ENCODE measurements around the gene DPP4.

DPP4 gene

GRCh38 chr2:162013514-162014475 is 60.2 kb downstream of the DPP4 start:
- DNase-seq = no peak

GRCh38 chr2:162012565-162013058 is 61.4 kb downstream of the DPP4 start:
- DNase-seq = no peak

DNA sequence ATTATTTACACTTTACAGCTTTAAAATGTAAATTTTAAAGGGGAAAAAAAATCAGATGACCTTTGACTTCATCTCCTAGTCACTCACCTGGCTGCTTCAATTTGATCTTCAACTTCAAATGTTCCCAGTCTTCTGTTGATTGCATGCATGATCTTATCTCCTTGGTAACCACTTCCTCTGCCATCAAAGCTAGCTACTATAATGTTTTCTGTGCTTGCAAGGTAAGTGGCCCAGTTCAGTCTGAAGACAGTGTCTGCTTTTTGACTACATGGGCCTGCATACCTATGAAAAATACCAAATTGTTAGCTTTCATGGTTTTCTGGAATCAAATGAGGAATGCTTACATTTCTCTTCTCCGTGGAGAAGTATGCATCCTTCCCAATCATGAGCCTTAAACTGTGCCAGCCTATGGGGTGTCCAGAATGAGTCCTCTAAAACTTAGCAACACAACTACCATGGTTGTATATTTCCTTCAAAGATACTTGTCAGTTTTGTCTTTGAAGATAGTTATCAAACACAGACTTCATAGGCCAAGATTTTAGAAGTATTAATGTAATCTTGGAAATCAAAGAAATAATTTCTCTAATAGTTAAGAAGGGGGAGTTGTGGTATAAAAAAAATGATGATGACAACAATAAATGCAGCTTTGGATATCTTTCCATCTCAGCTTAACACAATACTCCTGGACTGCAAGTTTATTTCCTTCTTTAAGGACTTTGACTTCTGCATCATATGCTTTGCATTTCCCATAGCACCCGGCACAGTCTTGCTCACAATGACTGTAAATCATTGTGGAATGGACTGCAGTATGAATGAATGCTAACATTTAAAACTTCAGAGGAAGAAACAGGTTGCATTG is 62.1 kb downstream of the DPP4 start:
- no peak for DNase-seq

DNA sequence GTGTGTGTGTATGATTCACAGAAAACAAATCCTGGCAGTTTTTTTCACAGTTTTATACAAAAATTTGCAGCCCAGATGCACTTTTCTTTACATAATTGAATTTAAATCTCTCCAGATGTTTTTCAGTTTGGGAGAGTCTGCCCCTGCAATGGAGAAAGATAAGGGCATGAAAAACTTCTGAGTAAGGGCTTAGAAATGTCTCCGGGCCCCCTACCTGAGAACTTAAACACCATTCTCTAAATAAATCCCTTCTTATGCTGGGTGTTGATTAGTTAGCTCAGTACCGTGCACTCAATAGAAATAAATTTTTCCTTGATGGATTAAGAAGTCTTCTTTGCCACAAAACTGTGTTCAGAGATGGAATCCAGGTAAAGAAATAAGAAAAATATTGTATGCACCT is 64.5 kb downstream of the DPP4 start:
- no peak for DNase-seq

- no peak for DNase-seq
Measured at GRCh38 chr2:162007447-162008040, 66.5 kb downstream of the DPP4 start.

GRCh38 chr2:162006337-162006736 is 67.7 kb downstream of the DPP4 start:
- DNase-seq = no peak

- no peak for DNase-seq
Measured at GRCh38 chr2:162004031-162004430, 70.0 kb downstream of the DPP4 start.

GRCh38 chr2:162002623-162003235 is 71.3 kb downstream of the DPP4 start:
- no peak for DNase-seq

DNA sequence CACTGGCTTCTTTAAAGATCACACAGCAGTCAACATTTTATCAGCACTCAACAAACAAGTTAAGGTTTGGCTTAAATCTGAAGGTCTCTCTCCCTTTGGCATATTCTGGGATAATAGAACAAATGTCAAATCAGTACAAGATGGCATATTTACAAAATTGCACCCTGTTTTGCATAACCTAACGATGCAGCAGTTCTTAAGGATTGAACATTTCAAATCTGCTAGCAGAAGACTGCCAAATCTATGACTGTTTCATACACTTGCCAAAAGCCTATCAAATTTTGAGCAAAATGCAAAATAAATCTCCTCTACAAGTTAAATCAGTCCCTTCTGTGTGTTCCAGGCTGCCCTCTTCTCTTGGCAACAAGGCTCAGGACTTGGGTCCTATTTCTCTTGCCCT is 73.6 kb downstream of the DPP4 start:
- DNase-seq = no peak

DNA sequence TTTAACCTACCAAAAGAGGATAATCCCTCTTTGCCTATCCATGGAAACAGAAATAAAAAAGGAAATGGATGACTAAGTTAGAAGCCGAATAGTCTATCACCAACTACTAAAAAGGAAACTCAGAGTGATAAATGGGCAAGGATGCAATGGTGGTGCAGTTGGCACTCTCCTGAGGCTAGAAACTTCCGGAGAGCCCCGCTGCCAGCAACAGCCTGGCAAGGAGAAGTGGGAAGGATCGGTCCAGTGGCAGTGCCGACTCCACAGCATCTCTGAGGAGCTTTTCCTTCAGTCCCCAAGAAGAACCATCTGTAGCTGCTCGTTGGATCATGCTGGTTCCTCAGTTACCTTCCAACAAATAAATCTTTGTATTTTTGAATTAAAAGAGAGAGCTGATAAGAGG is 74.7 kb downstream of the DPP4 start:
- DNase-seq = no peak

GRCh38 chr2:161998857-161999256 is 75.2 kb downstream of the DPP4 start:
- DNase-seq = no peak

- no peak for DNase-seq
Measured at GRCh38 chr2:161997916-161998471, 76.0 kb downstream of the DPP4 start.

- DNase-seq = no peak
Measured at GRCh38 chr2:161995553-161996016, 78.4 kb downstream of the DPP4 start.

- no peak for DNase-seq
Measured at GRCh38 chr2:161994761-161995520, 79.1 kb downstream of the DPP4 start.

GRCh38 chr2:161992531-161992930 is 81.5 kb downstream of the DPP4 start:
- no peak for DNase-seq

- no peak for DNase-seq
Measured at GRCh38 chr2:161991991-161992390, 82.0 kb downstream of the DPP4 start.

DNA sequence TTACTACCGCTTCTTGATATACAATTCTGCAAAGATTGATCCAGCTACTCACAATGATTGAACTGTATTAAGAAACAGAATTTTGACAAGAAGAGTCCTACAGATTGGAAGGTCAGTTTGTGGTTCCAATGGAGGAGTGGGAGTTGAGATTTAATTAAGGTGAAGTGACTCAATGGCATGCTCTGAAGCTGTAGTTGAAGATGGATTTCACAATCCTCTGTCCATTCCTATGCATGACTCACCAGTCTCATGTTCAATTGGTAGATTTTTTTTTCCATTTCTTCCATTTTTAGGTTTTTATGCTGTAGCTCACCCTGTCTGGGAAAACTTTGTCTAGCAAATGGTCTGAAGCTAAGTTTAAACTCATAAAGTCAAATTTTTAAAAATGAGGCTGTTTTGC is 83.3 kb downstream of the DPP4 start:
- no peak for DNase-seq

- DNase-seq = no peak
Measured at GRCh38 chr2:161990036-161990435, 84.0 kb downstream of the DPP4 start.

DNA sequence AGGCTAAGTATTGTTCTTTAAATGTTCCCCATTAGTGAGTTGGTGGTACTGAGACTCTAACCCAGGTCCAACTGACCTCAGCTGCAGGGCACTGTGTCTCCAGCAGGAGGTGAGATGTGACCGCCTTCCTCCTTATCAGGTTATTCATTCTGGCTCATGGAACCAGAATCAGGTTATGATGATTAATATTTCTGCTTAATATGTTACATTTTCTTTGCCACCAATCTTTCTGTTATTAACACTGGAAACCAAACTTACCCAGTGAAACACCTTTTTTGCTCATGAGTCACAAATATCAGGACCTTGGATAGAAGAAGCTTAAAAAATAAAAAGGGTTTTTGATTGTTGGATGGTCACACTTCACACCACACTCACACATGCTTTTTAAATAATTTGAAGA is 85.4 kb downstream of the DPP4 start:
- DNase-seq = no peak

DNA sequence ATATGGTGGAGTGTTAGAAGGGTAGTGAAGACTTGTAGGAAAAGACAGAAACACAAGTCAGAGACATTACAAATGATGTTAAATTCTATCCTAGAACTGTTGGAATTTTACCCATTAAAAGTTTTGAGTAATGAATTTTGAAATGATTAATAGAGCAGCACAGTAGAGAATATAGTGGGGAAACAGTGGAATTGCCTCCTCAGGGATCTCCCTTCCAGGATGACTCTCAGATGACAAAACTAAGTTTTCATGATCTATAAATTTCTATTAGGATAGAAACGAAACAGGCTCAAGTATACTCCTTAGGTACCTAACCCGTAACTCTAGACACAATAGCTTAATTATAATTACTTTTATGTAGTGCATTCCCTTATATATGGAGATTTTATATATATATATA is 86.7 kb downstream of the DPP4 start:
- no peak for DNase-seq

- DNase-seq = no peak
Measured at GRCh38 chr2:161983866-161984265, 90.1 kb downstream of the DPP4 start.

- no peak for DNase-seq
Measured at GRCh38 chr2:161983331-161983651, 90.7 kb downstream of the DPP4 start.

Data from DMS79 (cell line).